Stimulated activated naive B cell treated with anti-CD40 and anti-IgM and Interleukin-4, amounts not matched to agents 10 μg/mL and 1 μg/mL and 100 μg/mL, for 72 hours (primary cell): ENCODE data around the gene PRR35.

Experiments
- ATAC-seq, 2 donors: fragments of 150-1000 bp; cut with Tn5 transposase; replicated peaks; 2 replicates each; pipeline ENCODE4 v1.10.0; 2021; ENCODE audit warnings: moderate library complexity in 1 of 2
- DNase-seq: peaks from one replicate; pipeline ENCODE4 v3.0.0; 2021
- H3K27ac Mint-ChIP-seq: one replicate; pipeline ENCODE4 v1.8.0; 2022; ENCODE audit warnings: mild to moderate bottlenecking, mixed read lengths
- H3K27me3 Mint-ChIP-seq, 2 donors: one replicate each; pipeline ENCODE4 v1.8.0; 2022; ENCODE audit warnings: mixed read lengths in 2 of 2
- H3K36me3 Mint-ChIP-seq, 2 donors: one replicate each; pipeline ENCODE4 v1.8.0; 2022; ENCODE audit warnings: mixed read lengths in 2 of 2, mild to moderate bottlenecking in 1 of 2
- H3K4me1 Mint-ChIP-seq, 2 donors: one replicate each; pipeline ENCODE4 v1.8.0; 2022; ENCODE audit warnings: mixed read lengths in 2 of 2, mild to moderate bottlenecking in 1 of 2
- H3K4me3 Mint-ChIP-seq, 2 donors: one replicate each; pipeline ENCODE4 v1.8.0; 2022; ENCODE audit warnings: mild to moderate bottlenecking in 2 of 2, mixed read lengths in 2 of 2, moderate library complexity in 1 of 2
- H3K9me3 Mint-ChIP-seq, 2 donors: one replicate each; pipeline ENCODE4 v1.8.0; 2022; ENCODE audit warnings: mixed read lengths in 2 of 2, mild to moderate bottlenecking in 1 of 2

The PRR35 gene

GRCh38 chr16:583470-583814, 23.2 kb downstream of the PRR35 start:
- no peak for ATAC-seq
- peaks cover 4 to 7% of the 10 kb centered on the region in 2 donors for H3K27me3 Mint-ChIP-seq
- peaks cover 12 to 23% of the 10 kb centered on the region in 2 donors for H3K4me1 Mint-ChIP-seq
- H3K4me3 Mint-ChIP-seq, result no peak overlapping the region
- DNase-seq, result no peak
- no peak overlapping the region for H3K27ac Mint-ChIP-seq
- H3K9me3 Mint-ChIP-seq, result no peaks in the 10 kb centered on the region
- peaks cover 4 to 9% of the 10 kb centered on the region in 2 donors for H3K36me3 Mint-ChIP-seq

- Mint-ChIP-seq H3K36me3 (peaks cover 6 to 11% of the 10 kb centered on the region in 2 donors), H3K4me3 (no peak overlapping the region), H3K27me3 (peaks cover 4 to 7% of the 10 kb centered on the region in 2 donors), H3K9me3 (no peaks in the 10 kb centered on the region), H3K4me1 (peaks cover 11 to 26% of the 10 kb centered on the region in 2 donors), H3K27ac (no peak overlapping the region)
- no peak for ATAC-seq
- DNase-seq, result no peak
These were observed 23.8 kb downstream of the PRR35 start for GRCh38 chr16:583815-584591.

GRCh38 chr16:585351-585750, 25.2 kb downstream of the PRR35 start:
- ATAC-seq (no peak), DNase-seq (no peak)
- H3K27ac Mint-ChIP-seq, result peak overlapping the region; percentile 69
- H3K27me3 Mint-ChIP-seq, result peaks cover 4 to 7% of the 10 kb centered on the region in 2 donors
- H3K4me1 Mint-ChIP-seq, result peaks cover 9 to 26% of the 10 kb centered on the region in 2 donors
- peaks cover 6 to 11% of the 10 kb centered on the region in 2 donors for H3K36me3 Mint-ChIP-seq
- H3K4me3 Mint-ChIP-seq, result peak overlapping the region in 1 of 2 donors; percentile 19
- no peaks in the 10 kb centered on the region for H3K9me3 Mint-ChIP-seq

GRCh38 chr16:586047-586644, 26.0 kb downstream of the PRR35 start:
- peak overlapping the region in 1 of 2 donors; percentile 39 for H3K4me3 Mint-ChIP-seq
- no peak overlapping the region for H3K27ac Mint-ChIP-seq
- ATAC-seq, result no peak
- H3K36me3 Mint-ChIP-seq, result peaks cover 6 to 11% of the 10 kb centered on the region in 2 donors
- H3K4me1 Mint-ChIP-seq, result peaks cover 16 to 34% of the 10 kb centered on the region in 2 donors
- no peaks in the 10 kb centered on the region for H3K9me3 Mint-ChIP-seq
- no peak for DNase-seq
- H3K27me3 Mint-ChIP-seq, result peaks cover 4 to 7% of the 10 kb centered on the region in 2 donors

- Mint-ChIP-seq H3K36me3 (peaks cover 6 to 11% of the 10 kb centered on the region in 2 donors), H3K4me3 (peak overlapping the region; percentile 81 to 97), H3K27me3 (peaks cover 4 to 7% of the 10 kb centered on the region in 2 donors), H3K4me1 (peaks cover 20 to 42% of the 10 kb centered on the region in 2 donors), H3K9me3 (no peaks in the 10 kb centered on the region), H3K27ac (peak overlapping the region; percentile 91)
- DNase-seq, result no peak
- no peak for ATAC-seq
These were observed 26.7 kb downstream of the PRR35 start for GRCh38 chr16:586645-587590.

- H3K9me3 Mint-ChIP-seq, result no peaks in the 10 kb centered on the region
- H3K27me3 Mint-ChIP-seq, result peaks cover 4 to 7% of the 10 kb centered on the region in 2 donors
- H3K4me1 Mint-ChIP-seq, result peaks cover 28 to 58% of the 10 kb centered on the region in 2 donors
- H3K27ac Mint-ChIP-seq, result peak overlapping the region; percentile 98
- peak overlapping the region; percentile 97 for H3K4me3 Mint-ChIP-seq
- H3K36me3 Mint-ChIP-seq, result peaks cover 4 to 9% of the 10 kb centered on the region in 2 donors
- DNase-seq (peak; percentile 70), ATAC-seq (peak; percentile 40 to 42)
These were observed 28.4 kb downstream of the PRR35 start for GRCh38 chr16:588639-588888.

GRCh38 chr16:588889-589657, 28.9 kb downstream of the PRR35 start:
- H3K36me3 Mint-ChIP-seq, result peaks cover 4 to 10% of the 10 kb centered on the region in 2 donors
- peak overlapping the region; percentile 97 for H3K4me3 Mint-ChIP-seq
- H3K27ac Mint-ChIP-seq, result peak overlapping the region; percentile 100
- peaks cover 30 to 63% of the 10 kb centered on the region in 2 donors for H3K4me1 Mint-ChIP-seq
- ATAC-seq (peak; percentile 75 to 79), DNase-seq (peak; percentile 95)
- peaks cover 4 to 7% of the 10 kb centered on the region in 2 donors for H3K27me3 Mint-ChIP-seq
- H3K9me3 Mint-ChIP-seq, result no peaks in the 10 kb centered on the region

GRCh38 chr16:589658-590187, 29.5 kb downstream of the PRR35 start, which contains the start of gene RAB40C:
TSS of gene RAB40C (plus strand) at chr16:590066. CDS start at chr16:590292, 226 bp downstream.
- peak; percentile 97 for DNase-seq
- no peaks in the 10 kb centered on the region for H3K9me3 Mint-ChIP-seq
- H3K36me3 Mint-ChIP-seq, result peaks cover 4 to 10% of the 10 kb centered on the region in 2 donors
- H3K4me3 Mint-ChIP-seq, result peak within 1 kb of the TSS; percentile 97
- H3K4me1 Mint-ChIP-seq, result peaks cover 33 to 69% of the 10 kb centered on the region in 2 donors
- peak within 1 kb of the TSS; percentile 100 for H3K27ac Mint-ChIP-seq
- peak; percentile 84 to 86 for ATAC-seq
- H3K27me3 Mint-ChIP-seq, result peaks cover 4 to 7% of the 10 kb centered on the region in 2 donors

GRCh38 chr16:590188-590814, 30.1 kb downstream of the PRR35 start:
- Mint-ChIP-seq H3K4me1 (peaks cover 32 to 68% of the 10 kb centered on the region in 2 donors), H3K9me3 (no peaks in the 10 kb centered on the region), H3K27me3 (peaks cover 4 to 6% of the 10 kb centered on the region in 2 donors), H3K27ac (peak overlapping the region; percentile 86), H3K36me3 (peaks cover 3 to 10% of the 10 kb centered on the region in 2 donors), H3K4me3 (peak overlapping the region; percentile 84 to 94)
- no peak for DNase-seq
- ATAC-seq, result peak; percentile 0 to 1

- Mint-ChIP-seq H3K27ac (peak overlapping the region; percentile 86), H3K4me3 (peak overlapping the region; percentile 84 to 94), H3K27me3 (peaks cover 0 to under 1% of the 10 kb centered on the region in 2 donors), H3K9me3 (no peaks in the 10 kb centered on the region), H3K36me3 (peaks cover 2 to 11% of the 10 kb centered on the region in 2 donors), H3K4me1 (peaks cover 27 to 62% of the 10 kb centered on the region in 2 donors)
- ATAC-seq, result no peak
- DNase-seq, result no peak
These were observed 30.6 kb downstream of the PRR35 start for GRCh38 chr16:590815-591200.

- Mint-ChIP-seq H3K36me3 (peaks cover 6 to 15% of the 10 kb centered on the region in 2 donors), H3K9me3 (no peaks in the 10 kb centered on the region), H3K4me1 (peaks cover 30 to 61% of the 10 kb centered on the region in 2 donors), H3K4me3 (peak overlapping the region; percentile 84 to 94), H3K27me3 (no peaks in the 10 kb centered on the region), H3K27ac (peak overlapping the region; percentile 86)
- no peak for ATAC-seq
- no peak for DNase-seq
These were observed 31.0 kb downstream of the PRR35 start for GRCh38 chr16:591231-591630.

GRCh38 chr16:591892-592517, 31.8 kb downstream of the PRR35 start:
- no peaks in the 10 kb centered on the region for H3K27me3 Mint-ChIP-seq
- DNase-seq (no peak), ATAC-seq (no peak)
- peak overlapping the region in 1 of 2 donors; percentile 39 for H3K4me3 Mint-ChIP-seq
- no peaks in the 10 kb centered on the region for H3K9me3 Mint-ChIP-seq
- H3K36me3 Mint-ChIP-seq, result peaks cover 13 to 21% of the 10 kb centered on the region in 2 donors
- H3K27ac Mint-ChIP-seq, result no peak overlapping the region
- H3K4me1 Mint-ChIP-seq, result peaks cover 30 to 68% of the 10 kb centered on the region in 2 donors
